Ramos (cell line): ENCODE data around the gene PGP.

Experiments used
- in situ Hi-C: fragments of 300-500 bp; cut with MboI; formaldehyde crosslinking; loops from one replicate; pipeline ENCODE4 v1.14.3; 2022; ENCODE audit warnings: low sequenced_read_pairs; ENCODE audit not compliant: unreplicated experiment

PGP gene

GRCh38 chr16:2238150-2238837 is 23.7 kb upstream of the PGP start:
- in situ Hi-C loops, result no loop called here

GRCh38 chr16:2237493-2238149 is 23.0 kb upstream of the PGP start:
- in situ Hi-C loops, result no loop called here

- in situ Hi-C loops, result no loop called here
Observed at GRCh38 chr16:2237102-2237482, 22.5 kb upstream of the PGP start.

- in situ Hi-C loops, result no loop called here
Observed at GRCh38 chr16:2236337-2237101, 21.9 kb upstream of the PGP start, which contains the start of gene DNASE1L2. Gene DNASE1L2 (plus strand): TSS chr16:2236444. CDS start chr16:2236817, 373 bp downstream.

GRCh38 chr16:2235695-2236336 is 21.2 kb upstream of the PGP start:
- in situ Hi-C loops, result no loop called here

- in situ Hi-C loops, result no loop called here
Observed at GRCh38 chr16:2235234-2235651, 20.6 kb upstream of the PGP start.

GRCh38 chr16:2234813-2235170 is 20.2 kb upstream of the PGP start:
- in situ Hi-C loops, result no loop called here

- in situ Hi-C loops, result no loop called here
Observed at GRCh38 chr16:2233872-2234812, 19.5 kb upstream of the PGP start.

GRCh38 chr16:2233046-2233775 is 18.6 kb upstream of the PGP start:
- in situ Hi-C loops, result no loop called here

GRCh38 chr16:2232094-2232990 is 17.7 kb upstream of the PGP start:
- in situ Hi-C loops, result no loop called here

GRCh38 chr16:2231016-2231931 is 16.6 kb upstream of the PGP start:
- in situ Hi-C loops, result no loop called here

- in situ Hi-C loops, result no loop called here
Observed at GRCh38 chr16:2230376-2230775, 15.7 kb upstream of the PGP start.

- in situ Hi-C loops, result no loop called here
Observed at GRCh38 chr16:2229632-2230250, 15.1 kb upstream of the PGP start.

- in situ Hi-C loops, result no loop called here
Observed at GRCh38 chr16:2229091-2229490, 14.5 kb upstream of the PGP start.

- in situ Hi-C loops, result no loop called here
Observed at GRCh38 chr16:2228161-2228824, 13.7 kb upstream of the PGP start.

- in situ Hi-C loops, result no loop called here
Observed at GRCh38 chr16:2226918-2227317, 12.3 kb upstream of the PGP start.
